Measurements from ENCODE around the gene PDGFD.

- TF ChIP-seq RFX5 (IDR thresholded peaks at IDR 0.05; ENCODE audit: low read length) (no peak), CTCF (IDR thresholded peaks at IDR 0.05) (no peak), MEF2A (IDR thresholded peaks at IDR 0.05; ENCODE audit: borderline replicate concordance, low read depth) (no peak), GABPA (IDR thresholded peaks at IDR 0.05; ENCODE audit: low read depth) (no peak), MAX (IDR thresholded peaks at IDR 0.05; ENCODE audit: low read depth) (no peak), USF2 (IDR thresholded peaks at IDR 0.05; ENCODE audit: borderline replicate concordance, low read depth, low read length) (no peak), POLR2AphosphoS5 (IDR thresholded peaks at IDR 0.05; ENCODE audit: low read depth, low read length) (no peak), EP300 (IDR thresholded peaks at IDR 0.05; ENCODE audit: borderline replicate concordance in 1 of 2, low read depth in 1 of 2, low read length in 1 of 2) (no peak), TAF1 (IDR thresholded peaks at IDR 0.05; ENCODE audit: borderline replicate concordance, low read depth, low read length) (no peak), PBX3 (IDR thresholded peaks at IDR 0.05) (no peak), EZH2phosphoT487 (IDR thresholded peaks at IDR 0.05; ENCODE audit: borderline replicate concordance, low read depth) (no peak), RCOR1 (IDR thresholded peaks at IDR 0.05; ENCODE audit: low read length) (no peak), IRF3 (IDR thresholded peaks at IDR 0.05; ENCODE audit: low read depth, low read length) (no peak)
Observed at GRCh38 chr11:104041792-104042191, 122.2 kb downstream of the PDGFD start.
